Pons (tissue), 1 donor: ENCODE results near the gene AP4M1.
A peak's percentile ranks its signal among the peaks of the same experiment; 100 is the strongest.
"Not testable (repeated sequence)": the region's sequence is repeated elsewhere in the genome, so short reads cannot be mapped to it uniquely, and the experiment has no call there.

Source experiments
- DNase-seq: peaks from one replicate; pipeline ENCODE4 v3.0.0-alpha.2; 2016; ENCODE audit warnings: low spot score

Gene AP4M1

DNA sequence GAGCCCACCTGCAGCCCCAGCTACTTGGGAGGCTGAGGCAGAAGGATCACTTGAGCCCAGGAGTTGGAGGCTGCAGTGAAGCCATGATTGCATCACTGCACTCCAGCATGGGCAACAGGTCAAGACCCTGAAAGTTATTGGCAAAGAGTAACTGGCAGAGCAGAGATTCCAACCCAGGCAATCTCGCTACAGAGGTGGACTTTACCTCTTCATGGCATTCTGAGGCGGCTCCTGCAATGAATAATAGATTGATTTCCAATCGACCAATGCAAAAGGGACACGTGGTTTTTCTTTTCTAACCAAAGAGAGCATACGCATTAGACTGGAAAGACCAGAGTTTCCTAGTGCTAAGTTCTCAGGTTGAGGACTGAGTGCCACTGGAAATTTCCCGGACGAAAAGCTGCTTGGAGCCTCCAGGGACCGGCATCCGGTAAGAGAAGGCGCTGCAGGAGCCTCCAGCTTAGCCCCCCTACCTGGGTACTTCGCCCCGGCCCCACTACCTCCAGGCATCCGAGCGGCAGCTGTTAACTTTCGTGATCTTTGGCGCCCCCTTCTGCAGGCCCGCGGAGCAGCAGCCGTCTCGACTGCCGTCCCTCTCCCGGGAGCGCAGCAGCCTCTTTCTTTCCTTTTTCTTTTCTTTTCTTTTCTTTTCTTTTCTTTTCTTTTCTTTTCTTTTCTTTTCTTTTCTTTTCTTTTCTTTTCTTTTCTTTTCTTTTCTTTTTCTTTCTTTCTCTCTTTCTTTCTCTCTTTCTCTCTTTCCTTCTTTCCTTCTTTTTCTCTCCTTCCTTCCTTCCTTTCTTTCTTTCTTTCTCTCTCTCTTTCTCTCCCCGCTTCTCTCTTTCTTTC lies 29.4 kb downstream of the AP4M1 start:
- no peak for DNase-seq

DNA sequence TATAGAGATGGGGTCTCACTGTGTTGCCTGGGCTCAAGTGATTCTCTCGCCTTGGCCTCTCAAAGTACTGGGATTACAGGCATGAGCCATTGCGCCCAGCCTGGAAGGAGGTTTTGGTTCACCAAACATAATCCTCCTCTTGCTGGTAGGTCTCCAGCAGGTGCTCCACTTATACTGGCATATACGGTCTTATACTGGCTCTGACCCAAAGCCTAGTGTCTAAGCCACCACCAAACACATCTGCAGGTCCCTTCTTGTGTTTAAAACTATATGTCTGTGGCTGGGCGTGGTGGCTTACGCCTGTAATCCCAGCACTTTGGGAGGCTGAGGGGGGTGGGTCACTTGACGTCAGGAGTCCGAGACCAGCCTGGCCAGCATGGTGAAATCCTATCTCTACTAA lies 30.7 kb downstream of the AP4M1 start:
- DNase-seq: no peak

DNA sequence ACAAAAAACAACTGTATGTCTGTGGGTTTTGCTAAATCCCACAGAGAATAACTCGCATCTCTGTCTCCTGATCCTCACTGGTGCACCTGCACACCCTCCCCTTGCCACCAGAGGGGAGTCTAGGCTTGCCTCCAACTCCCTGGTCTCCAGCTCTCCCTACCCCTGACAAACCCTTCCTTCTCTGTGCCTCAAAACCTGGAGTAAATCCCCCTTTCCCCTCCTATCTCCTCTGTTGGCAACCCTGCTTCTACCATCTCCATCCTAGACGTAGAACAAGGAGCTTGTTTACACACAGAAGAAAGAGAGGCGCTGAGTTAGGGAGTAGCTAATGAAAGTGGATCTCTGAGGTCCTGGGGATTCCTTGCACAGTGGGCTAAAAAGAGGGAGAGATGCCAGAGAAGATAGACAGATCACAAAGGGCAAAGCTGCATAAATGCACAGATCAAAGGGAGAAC lies 31.3 kb downstream of the AP4M1 start:
- DNase-seq: peak; percentile 68

DNA sequence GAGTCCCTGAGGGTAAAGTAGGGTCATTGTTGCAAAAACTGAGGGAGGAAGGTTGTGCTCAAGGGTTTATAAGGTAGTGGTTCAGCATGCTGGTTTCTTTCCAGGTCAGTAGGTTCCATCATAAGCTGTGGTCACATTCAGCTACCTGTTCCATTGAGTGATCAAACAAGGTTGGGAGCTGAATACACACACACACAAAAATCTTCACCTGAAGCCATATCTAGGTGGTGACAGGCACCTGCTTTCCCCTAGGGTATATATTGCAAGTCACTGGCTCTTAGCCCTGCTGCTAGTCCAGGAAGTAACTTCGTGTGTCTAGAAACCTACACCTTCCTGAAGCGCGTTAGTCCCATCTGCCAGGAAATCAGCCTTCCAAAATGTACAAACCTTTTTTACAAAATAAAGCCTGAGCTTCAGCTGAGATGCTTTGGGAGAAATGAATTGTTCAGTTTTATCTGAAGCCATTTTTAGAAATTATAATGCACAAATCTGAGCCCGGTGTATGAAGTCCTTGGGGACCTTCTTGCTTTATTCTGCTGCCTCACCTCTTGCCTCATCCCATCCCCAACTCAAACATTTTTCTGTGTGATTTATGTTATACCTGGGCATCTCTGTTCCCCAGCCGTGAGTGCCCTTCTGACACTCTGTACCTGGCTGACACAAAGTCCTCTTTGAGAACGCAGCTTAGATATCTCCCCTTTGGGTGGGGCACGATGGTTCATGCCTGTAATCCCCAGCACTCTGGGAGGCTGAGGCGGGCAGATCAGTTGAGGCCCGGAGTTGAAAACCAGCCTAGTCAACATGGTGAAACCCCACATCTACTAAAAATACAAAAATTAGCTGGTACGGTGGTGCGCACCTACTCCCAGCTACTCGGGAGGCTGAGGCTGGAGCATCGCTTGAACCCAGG lies 36.7 kb downstream of the AP4M1 start:
- no peak for DNase-seq

DNA sequence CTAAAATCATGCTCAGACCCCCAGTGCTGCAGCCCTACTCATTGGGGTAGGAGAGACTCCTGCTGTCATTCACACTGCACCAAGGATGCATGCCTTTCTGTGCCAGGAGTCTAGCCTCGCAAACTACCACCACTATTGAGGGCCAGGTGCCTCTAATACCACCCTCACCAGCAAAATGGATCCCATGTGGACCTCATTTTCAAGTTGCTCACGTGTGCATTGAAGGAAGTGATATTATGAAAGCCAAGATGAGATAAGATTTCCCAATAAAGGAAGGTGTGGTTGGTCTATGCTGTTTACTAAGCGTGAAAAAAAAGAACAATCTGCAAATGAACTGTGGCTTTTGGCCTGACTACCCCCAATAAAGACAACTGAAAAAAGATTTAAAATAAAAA lies 40.1 kb downstream of the AP4M1 start:
- no peak for DNase-seq

DNA sequence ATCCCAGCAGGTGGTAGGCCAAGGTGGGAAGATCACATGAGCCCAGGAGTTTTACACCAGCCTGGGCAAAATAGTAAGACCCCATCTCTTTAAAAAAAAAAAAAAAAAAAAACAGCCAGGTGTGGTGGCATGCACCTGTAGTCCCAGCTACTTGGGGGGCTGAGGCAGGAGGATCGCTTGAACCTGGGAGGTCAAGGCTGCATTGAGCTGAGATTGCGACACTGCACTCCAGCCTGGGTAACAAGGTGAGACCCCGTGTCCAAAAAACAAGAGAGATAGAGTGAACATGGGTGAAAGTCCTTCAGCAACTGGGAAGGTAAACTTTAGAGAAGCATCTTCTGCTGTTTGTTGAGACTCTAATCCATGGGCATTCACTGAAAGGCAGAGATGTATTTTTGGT lies 41.0 kb downstream of the AP4M1 start:
- no peak for DNase-seq

DNA sequence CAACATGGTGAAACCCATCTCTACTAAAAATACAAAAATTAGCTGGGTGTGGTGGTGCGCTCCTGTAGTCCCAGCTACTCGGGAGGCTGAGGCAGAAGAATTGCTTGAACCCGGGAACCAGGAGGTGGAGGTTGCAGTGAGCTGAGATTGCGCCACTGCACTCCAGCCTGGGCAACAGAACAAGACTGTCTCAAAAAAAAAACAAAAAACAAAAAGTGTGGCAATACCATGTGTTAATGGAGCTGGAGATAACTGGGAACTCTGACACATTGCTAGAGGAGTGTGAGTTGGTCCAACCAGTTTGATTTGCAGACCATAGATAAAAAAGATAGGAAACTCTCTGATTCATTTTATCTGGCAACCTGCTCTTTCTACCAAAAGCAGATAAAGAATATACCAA lies 44.9 kb downstream of the AP4M1 start:
- not testable (repeated sequence) for DNase-seq

DNA sequence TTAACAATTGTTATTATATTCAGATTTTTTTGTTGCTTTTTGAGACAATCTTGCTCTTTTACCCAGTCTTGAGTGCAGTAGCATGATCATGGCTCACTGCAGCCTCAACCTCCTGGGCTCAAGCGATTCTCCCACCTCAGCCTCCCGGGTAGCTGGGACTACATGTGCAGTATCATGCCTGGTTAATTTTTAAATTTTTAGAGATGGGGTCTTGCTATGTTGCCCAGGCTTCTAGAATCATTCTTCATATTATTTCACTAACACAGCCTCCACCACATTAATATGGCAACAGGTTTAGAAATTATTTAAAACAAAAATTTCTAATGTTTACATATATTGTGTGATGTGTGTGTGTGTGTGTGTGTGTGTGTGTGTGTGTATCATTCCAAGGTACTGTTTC lies 45.8 kb downstream of the AP4M1 start:
- DNase-seq: no peak

DNA sequence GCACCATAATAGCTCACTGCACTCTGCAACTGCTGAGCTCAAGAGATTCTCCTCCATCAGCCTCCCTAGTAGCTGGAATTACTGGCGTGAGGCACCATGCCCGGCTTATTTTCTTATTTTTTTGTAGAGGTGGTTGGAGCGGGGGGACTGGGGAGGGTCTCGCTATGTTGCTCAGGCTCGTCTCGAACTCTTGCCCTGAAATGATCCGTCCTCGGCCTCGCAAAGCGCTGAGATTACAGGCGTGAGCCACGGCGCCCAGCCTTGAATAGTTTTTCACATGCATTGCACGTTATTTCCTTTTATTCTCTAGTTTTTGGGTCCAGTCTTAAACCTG lies 46.7 kb downstream of the AP4M1 start:
- DNase-seq: no peak

DNA sequence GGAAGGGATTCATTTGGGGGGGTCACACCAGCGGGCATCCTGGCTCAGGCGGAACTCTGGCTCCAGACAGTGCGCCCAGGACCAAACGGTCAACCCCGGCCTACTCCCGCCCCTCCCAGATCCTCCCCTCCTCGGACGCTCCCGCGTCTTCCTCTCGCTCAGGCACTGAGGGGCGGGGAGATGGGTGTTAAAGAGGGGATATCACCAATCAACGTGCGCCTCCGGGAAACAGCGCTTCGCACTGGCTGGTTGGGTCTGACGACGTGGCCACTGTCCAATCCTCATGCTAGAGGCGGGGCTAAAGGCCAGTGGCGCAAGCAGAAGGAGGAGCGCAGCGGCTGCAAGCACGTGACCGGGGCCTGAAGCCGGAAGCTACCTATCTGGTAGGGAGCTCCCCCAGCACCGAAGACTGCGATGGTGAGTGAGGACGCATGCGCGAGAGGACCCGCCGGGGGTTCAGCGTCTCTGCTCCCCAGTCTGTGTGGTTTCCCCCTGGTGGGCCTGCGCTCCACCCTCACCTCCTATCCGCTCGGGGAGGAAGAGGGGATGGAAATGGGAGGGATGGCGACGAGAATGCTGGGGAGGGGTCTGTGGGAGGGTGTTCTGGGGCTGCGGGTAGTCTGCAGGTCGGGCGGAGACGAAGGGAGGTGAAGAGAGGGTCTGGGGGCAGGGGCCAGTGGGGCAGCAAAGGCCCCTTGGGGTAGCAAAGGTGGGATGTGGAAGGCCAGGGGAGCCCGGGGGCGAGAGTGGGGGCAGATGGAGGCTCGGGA lies 47.3 kb downstream of the AP4M1 start, which contains the start of gene LAMTOR4:
Gene LAMTOR4 (plus strand): TSS at position 360 of the 770 bp plus-strand sequence. CDS start 55 bp downstream, at position 415.
- DNase-seq: peak; percentile 100

DNA sequence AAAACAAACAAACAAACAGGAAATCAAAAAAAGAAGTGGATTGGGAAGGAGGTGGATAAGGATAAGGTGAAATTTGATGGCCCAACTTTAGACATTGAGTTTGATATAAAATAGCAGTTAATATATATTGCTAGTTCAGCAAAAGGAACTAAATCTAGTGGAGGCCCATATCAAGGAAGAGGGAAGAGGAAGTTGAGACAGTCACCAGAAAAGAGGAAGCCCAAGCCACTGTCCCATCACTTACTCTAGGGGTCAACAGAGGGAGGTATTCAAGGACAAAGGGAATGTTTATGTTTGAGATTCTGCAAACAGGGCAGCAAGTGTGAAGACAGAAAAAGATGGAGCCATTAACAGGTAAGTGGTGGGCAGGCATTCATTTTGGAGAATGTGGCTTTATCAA lies 51.0 kb downstream of the AP4M1 start:
- DNase-seq: peak; percentile 61

DNA sequence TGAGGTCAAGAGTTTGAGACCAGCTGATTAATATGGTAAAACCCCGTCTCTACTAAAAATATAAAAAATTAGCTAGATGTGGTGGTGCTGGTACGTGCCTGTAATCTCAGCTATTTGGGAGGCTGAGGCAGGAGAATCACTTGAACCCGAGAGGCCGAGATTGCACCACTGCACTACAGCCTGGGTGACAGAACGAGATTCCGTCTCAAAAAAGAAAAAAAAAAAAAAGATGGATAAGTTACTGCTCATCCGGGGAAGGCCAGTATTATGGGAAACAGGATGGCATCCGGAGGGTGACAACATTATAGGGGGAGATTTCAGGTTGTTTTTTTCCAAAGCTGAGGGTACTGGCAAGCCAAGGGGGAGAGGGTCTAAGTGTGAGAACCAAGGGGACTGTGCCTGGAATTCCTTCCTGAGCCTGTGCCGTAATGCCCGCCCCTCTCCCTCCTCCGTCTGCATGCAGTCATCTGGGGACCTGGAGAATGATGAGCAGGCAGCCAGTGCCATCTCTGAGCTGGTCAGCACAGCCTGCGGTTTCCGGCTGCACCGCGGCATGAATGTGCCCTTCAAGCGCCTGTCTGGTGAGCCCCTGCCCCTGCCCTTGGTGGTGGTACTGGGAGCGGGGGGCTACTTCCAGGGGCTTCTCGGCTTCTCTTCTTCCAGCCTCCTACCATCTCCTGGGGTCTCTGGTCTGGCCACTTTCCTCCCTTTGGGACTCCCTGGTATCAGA lies 51.7 kb downstream of the AP4M1 start:
- DNase-seq: no peak

DNA sequence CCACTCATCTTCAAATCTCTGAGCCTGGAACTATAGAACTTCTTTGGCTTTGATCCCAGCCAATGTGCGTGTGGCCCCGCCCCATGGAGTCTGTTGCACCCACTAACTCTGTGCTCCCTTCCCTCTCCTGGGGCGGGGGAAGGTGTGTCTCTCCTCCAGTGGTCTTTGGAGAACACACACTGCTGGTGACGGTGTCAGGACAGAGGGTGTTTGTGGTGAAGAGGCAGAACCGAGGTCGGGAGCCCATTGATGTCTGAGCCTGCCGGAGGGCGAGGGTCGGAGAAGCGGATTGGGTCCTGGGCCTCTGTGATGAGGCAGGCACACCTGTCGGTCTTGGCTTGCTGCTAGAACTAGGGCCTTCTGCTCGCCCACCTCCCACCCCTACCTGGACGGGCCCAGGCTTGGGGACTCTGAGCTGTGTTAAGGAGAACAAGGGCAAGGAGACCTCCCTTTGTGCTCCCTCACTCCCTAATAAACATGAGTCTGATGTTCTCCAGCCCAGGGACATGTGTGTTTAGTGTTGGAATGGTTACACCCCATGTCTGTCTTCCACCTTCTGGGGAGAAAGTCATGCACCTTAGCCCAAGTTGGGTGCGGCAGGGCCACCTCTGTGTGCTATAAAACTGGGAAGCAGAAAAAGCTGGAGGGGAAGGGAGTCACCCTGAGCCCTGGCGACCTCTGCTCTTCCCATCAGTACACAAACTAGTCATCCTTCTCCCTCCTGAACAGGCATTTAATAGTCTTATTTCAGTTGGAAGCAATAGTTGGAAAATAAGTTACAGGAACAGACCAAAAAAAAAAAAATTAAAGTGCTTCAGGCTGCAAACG lies 52.5 kb downstream of the AP4M1 start:
- DNase-seq: no peak

DNA sequence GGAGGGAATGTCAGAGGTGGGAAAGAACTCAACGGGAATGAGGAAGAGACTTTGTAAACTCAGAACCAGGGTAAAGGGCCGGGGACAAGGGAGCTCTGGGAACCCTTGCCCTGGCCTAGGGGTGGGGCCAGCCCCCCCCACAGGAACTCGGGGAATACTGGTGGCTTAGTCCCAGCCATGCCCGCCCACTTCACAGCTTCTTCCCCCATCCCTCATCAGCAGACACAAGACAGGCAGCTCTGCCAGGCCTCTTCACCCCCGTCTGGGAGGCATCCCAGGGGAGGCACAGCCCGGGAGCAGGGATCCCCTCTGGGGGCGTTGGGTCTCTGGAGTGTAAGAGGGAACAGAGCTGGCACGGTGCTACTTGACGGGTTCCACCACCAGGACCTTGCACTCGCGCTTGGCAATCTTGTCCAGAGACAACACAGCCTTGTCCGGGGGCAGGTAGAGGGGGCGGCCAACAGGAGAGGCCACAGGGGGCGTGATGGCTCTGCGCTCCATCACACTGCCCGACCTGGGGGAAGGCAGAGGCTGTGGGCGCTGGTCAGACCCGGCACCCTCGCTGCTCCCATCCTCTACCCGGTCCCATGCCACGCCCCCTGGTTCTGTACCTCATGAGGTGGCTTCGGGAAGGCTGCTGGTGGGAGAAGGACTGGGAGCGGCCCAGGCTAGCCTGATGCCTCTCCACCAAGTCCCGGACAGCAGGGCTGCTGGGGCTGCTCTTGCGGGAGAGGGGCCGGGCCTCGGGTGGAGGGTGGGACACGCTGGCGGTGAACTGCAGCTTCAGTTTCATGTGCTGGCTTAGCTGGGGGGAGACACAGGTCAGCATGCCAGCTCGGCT lies 53.4 kb downstream of the AP4M1 start:
- DNase-seq: no peak

DNA sequence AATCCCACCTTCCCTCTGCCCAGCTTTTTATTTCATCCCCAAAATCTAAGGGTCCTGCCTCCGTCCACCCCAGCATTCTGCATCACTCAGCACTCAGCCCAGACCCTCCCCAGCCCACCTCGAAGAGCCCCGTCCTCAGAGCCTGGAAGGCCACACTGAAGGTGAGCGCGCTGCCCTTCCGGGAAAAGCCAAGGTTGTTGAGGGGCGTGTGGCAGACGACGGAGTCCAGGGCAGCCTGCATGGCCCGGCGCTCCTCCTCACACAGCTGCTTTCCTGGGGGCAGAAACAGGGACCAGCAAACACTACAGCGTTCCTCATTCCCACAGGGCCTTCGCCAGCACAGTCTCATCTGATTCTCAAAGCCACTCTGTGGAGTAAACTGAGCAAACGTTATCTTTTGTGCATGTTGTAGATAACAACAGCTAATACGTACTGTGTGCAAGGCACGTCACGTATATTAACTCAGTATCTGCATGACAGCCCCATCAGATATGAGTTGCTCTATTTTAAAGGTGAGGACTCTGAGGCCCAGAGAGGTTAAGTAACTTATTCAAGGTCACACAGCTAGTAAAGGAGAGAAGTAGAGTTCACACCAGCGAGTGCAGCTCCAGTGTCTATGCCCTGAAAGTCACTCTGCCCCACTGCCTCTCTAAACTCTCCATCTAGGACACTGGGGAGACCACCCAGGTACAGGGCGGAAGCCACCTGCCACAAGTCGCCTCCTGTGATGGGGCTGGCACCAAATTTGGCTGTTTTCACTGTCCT lies 54.3 kb downstream of the AP4M1 start:
- no peak for DNase-seq

DNA sequence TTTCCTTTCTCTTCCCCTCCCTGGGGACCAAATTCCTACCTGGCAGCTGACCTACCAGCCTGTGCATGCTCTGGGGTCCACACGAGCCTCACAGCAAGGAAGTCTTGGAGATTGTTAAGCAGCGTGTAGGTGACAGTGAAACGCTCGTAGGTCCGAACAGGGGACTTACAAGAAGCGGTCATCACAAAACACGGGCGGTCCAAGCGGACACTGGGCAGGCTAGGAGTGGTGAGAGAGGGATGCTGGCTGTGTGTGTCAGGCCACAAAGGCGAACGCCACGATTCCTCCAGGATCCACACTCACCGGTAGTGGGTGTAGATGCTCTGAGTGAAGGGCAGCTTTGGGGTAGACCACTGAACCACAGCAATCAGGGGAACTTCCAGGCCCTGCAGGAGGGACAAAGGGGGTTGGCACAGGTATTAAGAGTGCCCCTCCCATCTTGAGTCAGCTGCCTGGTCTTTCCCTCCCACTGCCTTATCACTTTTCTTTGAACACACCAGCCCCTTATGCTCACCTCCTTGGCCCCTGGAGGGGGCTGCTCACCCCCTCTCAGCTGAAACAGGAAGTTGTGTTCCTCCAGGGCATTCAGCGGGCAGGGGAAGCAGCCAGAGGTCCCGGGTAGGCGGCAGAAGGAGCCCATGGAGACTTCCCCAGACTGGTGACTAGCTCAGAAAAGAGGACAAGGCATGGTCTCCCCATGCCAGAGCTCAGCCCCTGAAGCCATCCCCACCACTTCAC lies 55.1 kb downstream of the AP4M1 start:
- DNase-seq: no peak

DNA sequence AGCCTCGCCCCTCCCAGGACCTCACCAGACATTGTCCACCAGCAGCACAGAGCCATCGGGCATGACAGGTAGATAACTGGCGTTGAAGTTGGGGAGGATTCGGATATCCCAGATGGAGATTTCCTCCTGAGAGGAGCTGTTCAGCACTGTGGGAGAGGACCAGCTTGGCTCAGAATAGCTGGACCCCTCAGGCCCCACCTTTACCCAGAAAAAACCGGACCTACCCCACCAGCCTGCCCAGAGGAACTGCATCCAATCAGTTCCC lies 55.6 kb downstream of the AP4M1 start:
- no peak for DNase-seq
